Activated T-cell treated with anti-CD3 and anti-CD28 coated beads, Interleukin-2, amount 50 U/mL, for 48 hours (primary cell): ENCODE data around the gene RAPGEF3.
A peak's percentile ranks its signal among the peaks of the same experiment; 100 is the strongest.

Experiments
- DNase-seq, 2 experiments: peaks; one replicate each; pipeline ENCODE4 v3.0.0-alpha.2; 2020

The RAPGEF3 gene

DNA sequence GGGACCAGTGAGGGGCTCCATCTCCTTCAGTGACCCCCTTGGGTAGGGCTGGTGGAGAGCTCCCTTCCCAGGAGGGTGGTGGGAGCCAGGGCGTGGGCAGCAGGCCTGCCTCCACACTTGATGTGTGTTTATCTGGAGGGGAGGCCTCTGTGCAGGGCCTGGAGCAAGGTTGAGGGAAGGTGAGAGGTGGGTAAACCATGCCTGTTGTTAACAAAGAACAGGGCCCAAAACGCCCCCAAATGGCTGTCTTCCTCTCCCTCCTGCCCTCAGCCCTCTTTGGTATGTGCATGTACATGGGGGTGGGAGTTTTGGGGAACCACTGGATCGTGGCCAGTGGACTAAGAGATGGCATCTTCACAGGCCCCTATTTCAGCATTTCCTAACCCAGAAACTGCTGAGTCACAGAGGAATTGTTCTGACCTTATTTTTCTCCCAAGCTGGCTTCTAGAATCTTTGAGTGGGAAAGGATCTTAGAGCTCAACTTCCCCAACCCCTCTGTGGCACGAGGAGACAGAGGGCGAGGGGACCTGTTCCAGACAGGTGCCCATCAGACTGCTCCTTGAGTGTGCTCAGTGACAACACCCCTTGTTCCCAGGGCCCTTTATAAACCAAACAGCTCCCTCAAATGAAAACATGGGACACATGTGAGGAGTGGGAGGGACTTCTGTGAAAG lies 17.9 kb upstream of the RAPGEF3 start:
- DNase-seq, result no peak

DNA sequence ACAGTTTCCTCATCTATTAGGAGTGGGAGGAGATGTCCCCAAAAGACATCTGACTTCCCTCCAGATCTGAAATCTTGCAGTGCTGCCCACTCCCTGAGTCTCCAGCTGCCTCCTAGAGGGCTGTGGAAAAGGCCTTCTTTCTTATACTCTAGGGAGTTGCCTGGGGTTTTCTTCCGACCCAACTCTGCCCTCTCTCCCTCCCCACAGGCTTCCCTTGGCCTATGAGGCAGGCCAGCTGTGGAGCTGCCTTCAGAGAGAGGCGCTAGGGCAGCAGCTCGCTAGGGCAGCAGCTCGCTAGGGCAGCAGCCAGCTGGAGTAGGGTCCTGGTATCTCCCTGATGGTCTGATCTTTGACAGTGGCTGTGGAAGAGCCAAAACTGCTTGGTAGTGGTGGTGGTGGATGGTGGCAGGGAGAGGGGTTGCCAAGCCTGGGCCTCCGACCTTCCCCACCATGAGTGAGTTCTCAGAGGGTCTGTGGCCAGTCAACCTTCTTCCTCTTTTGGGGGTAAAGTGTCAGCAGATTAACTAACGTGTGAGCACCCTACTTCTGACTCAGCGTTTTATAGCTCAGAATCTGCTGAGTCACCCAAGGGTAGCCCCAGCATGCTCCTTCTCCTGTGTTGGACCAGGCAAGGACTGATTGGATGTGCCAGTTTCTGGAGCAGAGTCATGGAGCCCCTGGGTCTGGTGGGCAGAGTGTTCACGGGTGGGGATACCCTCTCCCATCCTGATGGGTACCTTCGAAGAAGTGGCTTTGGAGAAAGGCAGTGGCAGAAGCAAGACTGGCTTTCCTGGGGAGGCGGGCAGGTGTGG lies 16.6 kb upstream of the RAPGEF3 start:
- DNase-seq, result no peak

DNA sequence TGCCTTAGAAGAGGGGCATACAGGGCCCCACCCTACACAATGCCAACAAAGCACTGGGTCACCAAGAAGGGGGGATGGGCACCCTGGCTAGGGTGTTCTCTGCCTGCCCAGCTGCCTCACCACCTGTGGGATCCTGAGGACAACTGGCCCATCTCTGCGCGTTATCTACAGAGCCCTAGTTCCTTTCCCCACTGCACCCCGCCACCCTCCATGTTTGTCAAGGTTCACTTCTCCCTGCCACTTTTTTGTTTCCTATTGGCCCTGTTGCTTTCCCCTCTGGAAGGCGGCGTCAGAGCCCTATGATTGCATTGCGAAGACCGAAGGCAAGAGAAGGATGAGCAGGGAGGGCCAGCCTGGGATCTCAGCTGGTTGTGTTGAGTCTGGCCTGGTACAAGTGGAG lies 16.0 kb upstream of the RAPGEF3 start:
- no peak for DNase-seq

DNA sequence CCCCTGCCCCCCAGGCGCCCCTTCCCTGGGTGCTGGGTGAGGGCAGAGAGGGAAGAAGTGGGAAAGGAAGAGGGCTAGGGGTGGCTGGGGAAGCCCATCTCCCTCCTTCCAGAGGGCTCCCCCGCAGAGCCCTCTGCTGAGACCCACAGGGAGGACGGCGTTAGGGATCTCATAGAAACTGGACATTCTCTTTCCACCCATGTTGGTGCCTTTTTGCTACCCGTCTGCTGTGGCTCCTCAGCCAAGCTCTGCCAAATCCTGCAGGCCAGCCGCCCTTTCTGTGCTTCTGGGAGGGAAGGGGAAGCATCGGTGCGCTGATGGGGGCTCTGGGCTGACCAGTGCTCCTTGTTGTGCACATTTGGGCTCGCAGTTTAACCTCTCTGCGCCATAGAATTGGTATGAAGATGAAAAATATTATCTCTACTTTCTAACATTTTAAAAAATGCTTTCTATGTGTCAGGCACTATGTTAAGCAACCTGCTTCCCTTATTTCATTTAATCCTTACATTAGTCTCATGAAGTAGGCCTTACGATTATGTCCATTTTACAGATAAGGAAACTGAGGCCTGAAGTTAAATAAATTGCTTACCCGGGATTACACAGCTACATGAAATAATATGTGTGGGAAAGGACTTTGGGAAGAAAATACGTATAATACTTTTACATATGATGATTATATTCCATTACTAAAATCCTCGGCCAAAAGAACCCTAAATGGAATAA lies 15.3 kb upstream of the RAPGEF3 start:
- DNase-seq, result no peak

DNA sequence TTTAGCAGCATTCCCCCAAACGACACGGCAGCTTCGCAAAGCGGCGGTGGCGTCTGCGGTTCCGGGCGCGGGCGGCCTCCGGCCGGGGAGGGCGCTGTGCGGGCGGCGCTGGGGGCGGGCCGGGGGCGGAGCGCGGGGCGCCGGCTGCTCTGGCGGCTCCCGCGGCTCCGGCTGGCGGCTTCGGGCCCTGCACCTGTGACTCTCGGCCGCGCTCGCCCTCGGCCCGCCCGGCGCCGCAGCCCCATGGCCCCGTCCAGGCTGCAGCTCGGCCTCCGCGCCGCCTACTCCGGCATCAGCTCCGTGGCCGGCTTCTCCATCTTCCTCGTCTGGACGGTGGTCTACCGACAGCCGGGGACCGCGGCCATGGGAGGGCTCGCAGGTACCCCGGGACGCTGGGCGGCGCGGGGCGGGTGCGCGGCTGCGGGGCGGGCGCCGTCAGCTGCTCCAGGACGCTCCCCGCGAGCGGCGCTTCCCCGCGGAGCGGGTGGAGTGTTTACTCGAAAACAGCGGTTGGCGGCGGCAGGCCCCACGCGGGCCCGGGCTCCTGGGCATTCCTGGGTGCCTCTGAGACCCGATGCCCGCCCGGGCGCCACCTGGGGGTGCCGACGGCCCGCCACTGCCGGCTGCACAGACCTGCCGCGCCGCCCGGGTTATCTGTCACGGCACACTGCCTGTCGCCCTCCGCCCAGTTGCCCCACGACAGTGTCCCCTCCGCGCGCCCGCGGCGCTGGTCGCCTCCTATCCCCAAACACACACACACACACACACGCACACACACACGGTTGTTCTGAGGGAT lies 14.6 kb upstream of the RAPGEF3 start, which contains the start of gene SLC48A1:
SLC48A1 (plus strand) TSS at position 177 of the 796 bp plus-strand sequence; CDS start at position 244, 67 bp downstream.
- peak; percentile 77 to 82 for DNase-seq

DNA sequence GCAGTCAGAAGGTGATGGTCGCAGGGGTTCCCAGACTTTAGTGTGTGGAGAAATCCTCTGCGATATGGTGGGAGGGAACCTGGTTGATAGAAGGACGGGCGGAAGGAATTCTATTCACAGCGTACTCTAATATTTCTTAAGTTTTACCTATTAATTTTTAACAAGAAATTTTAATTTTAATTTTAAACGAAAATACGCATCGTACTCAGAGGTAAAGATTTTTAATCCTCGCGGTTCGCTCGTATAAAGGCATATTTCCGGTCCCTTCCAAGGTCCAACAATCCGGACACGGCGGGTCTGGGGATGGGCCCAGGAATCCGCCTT lies 14.0 kb upstream of the RAPGEF3 start:
- no peak for DNase-seq

DNA sequence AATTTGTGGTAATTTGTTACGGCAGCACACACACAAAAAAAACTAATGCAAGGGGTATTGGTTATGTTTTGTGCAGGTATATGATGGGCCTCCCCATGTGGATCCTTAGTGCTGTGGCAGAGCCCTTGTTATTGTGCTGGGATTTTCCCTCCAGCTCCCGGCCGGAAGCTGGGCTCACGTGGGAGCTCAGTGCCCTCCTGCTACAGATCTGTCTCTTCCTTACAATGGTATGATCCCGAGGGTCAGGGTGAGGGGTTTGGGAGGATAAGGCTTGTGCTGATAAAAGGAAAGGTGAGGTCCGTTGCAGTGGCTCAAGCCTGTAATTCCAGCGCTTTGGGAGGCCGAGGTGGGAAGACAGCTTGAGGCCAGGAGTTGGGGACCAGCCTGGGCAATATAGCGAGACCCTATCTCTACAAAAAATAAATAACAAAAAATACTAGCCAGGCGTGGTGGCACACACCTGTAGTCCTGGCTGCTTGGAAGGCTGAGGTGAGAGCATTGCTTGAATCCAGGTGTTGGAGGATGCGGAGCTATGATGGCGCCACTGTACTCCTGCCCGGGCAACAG lies 13.5 kb upstream of the RAPGEF3 start:
- DNase-seq, result no peak

DNA sequence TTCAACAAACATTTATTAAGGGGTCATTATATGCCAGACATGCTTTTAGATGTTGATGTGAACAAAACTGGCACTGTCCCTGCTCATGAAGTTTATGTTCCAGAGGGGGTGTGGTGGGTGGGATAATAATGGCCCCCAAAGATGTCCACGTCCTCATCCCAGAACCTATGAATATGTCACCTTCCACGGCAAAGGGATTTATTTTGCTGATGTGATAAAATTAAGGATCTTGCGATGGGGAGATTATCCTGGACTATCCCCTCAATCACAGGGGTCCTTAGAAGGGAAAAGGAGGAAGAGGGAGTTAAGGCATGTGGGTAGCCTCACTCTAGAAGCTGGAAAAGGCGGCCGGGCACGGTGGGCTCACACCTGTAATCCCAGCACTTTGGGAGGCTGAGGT lies 12.6 kb upstream of the RAPGEF3 start:
- DNase-seq, result no peak

DNA sequence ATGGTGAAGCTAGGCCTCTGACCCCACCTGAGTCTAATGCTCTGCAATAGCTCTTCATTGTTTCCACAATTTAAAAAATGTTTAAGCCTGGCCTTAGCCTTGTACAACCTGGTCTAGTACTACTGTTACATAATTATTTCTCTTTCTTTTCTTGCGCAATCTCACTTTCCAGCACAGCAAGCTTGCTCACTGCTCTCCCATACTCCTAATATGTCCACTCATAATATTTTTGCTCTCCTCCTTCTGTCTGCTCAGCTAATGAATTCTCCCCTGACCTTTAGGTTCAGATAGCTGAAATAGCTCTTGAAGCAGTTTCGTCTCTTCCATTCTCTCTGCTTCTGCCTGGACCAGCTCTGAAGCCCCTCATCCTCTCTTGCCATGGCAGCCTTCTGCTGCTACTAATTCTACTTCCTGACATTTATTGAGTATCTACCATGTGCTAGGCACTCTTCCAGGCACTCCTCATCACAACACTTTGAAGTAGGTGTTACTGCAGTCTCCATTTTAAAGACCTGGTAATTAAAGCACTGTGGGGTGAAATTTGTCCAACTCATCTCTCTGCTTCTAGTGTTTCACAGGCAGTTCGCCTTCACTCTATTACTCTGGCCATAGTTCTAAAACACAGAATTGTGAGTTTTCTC lies 11.5 kb upstream of the RAPGEF3 start:
- no peak for DNase-seq

DNA sequence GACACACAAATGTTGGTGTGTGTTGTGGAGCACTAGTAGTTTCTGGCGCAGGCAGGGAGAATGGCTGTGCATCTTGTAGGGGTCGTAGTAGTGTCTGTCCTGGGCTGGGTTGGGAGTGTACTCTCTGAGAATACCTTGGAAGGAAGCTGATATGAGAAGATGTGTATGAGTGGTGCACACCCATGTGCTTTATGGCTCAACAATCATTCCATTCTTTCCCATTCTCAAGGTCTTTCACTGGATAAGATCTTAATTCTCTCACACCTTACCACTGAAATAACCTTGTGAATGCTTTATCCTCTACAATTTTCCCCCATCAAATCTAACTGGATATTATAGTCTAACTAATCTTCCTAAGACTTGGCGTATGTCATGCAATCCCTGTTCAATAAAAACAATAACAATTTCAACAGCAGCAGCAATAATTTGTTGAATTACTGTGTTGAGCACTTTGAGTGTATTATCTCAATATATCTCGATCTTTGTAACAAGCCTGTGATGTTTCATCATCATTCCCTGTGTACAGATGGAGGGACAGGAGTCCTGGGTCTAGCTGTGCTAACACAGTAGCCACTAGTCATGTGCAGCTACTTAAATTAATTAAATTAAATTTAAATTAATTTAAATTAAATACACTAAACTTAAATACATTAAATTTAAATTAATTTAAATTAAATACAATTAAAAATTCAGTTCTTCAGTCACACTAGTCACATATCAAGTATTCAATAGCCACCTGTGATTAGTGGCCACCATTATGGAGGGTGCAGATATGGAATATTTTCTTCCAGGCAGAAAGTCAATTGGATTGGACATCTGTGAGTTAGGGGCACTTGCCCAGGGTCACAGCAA lies 10.8 kb upstream of the RAPGEF3 start:
- DNase-seq, result no peak

DNA sequence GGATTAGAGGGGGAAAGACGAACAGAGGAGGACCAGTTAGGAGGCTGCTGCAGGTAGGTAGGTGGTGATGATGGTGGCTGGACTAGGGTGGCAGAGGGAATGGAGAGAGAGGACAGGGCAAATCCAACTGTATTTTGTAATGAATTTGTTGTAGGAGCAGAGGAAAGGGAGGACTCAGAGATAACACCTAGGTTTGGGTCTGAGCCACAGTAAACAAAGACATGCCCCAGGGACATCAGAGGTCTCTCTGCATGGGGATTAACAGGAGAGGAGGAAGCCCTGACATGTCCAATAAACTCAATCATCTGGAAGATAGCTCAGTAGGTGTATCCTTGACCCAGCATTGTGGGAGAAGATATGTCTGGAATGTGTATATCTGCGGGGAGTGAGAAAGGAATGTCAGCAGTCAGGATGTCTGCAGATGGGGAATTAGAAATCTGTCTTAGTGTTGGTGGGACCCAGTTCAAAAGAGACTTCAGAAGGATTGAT lies 9.7 kb upstream of the RAPGEF3 start:
- DNase-seq, result no peak

DNA sequence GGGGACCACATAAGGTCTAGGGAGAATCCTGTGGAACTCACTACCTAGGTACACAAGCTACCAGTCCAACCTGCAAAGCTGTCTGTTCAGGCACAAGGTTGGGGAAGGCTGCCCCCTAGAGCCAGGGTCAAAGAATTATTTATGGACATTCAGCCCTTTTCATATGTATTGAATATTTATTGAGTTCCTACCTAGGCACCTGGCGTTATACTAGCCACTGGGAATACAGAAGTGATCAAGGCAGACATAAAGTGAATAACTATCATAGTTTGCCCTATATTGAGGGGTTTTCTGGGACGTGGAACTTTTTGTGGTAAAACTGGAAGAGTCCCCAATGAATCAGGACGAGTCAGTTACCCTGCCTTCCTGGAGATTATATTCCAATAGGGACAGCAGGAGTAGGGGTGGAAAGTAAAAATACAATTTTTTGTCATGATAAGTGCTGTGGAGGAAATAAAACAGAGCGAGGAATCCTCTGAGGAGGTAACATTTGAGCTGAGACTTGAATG lies 8.6 kb upstream of the RAPGEF3 start:
- DNase-seq, result peak; percentile 79 to 83

DNA sequence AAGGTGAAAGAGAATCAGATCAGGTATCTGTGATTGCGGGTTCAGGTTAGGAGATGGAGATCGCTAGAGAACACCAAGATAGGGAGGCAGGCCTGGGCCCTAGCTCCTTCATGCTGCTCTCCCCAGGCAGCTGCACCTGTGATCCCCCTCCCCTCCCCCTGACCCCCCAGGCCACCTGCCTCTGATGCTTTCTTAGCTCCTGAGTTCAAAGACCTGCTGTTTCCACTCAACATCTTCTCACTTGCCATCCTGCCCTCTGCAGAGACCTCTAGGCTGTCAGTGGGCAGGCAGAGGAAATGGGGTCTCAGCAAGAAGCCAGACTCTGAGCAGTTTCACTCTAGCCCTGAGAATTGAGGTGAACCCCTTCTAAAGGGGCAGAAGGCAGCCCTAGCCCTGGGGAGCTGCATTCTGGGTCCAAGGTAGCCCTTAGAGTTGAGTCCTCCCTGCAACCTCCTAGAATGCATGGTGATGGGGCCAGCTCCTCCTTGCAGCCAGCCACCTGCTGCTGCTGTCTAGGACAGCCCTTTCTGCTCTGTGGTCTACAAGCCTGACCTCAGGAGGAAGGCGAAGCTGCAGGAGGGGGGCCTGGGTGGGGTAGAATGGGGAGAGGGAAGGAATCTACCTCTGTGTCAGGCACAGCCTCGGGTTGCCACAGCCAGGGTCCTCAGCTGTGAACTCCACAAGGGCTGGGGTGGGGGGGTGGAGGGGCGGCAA lies 8.0 kb upstream of the RAPGEF3 start:
- DNase-seq, result no peak

DNA sequence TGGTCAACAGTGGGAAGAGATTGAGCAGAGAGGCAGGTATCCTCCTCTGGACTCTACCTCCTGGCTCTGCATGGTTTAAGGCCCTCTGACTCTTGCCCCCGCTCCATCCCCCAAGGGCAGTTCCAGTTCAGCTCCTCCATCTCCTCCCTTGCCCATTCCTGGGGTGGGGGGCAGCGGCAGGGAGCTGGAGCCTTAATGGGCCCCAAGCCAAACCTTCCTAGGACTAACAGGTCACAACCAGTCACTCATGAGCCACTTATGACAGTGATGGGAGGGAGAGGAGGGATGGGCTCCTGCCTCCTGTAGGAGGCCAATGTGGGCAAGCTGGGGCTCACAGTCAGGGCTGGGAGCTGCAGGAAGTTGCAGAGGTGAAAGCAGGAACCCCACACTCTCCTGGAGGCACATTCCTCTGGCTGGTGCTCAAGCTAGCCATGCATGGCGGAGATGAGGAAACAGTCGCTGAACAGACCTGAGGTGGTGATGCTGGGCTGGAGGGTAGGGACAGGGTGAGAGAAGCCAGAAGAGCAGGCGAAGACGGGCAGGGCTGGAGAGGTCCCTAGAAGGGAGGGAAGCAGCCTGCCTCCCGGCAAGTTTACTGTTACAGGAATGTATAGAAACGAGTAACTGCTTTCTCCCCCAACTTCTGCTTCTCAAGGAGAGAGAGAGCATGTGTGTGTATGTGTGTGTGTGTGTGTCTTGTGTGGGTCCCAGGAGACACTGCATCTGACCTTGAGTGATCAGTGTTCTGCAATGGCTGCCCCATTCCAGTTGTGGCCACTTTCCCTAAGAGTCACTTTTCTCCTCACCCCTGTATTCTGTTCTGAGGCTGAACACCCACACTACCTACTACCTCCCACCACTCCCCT lies 5.0 kb upstream of the RAPGEF3 start:
- no peak for DNase-seq

DNA sequence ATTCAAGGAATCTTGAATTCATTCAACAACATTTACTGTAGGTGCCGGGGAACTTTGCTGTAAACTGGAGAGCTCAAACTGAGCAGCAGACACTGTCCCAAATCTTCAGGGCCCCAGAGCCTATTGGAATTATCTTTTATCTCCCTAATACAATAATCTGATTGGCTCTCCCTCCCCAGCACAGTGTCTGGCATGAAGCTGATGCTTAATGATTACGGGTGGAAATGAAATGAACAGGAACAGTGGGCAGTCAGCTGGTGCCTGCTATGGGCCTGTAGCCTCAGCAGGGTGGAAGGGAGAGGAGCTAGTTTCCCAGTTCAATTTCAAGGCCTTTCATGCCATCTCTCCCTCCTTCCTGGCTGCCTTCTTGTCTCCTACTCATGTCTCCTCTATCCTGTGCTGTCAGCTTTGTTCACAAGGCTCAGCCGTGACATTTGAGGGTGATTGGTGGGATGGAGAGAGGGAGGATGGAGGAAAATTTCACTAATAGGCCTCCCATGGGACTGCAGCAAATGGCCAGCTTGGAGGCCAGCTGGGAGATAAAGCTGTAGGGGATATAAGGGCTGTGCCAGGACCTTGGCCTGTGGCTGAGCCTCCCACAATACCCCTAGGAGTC lies 4.3 kb upstream of the RAPGEF3 start:
- no peak for DNase-seq

DNA sequence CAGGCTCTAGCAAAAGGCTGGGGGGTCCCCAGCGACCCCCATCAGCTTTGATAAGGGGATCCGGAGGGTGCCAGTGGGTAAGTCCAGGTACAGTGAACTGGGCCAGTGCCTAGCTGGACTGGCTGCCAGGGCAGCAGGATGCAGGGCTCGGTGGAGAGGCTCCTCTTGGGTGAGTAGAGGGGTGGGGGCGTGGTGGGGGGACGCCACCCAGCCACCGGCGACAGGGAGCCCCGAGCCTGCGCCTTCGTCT lies 171 bp downstream of the RAPGEF3 start:
- DNase-seq, result no peak

DNA sequence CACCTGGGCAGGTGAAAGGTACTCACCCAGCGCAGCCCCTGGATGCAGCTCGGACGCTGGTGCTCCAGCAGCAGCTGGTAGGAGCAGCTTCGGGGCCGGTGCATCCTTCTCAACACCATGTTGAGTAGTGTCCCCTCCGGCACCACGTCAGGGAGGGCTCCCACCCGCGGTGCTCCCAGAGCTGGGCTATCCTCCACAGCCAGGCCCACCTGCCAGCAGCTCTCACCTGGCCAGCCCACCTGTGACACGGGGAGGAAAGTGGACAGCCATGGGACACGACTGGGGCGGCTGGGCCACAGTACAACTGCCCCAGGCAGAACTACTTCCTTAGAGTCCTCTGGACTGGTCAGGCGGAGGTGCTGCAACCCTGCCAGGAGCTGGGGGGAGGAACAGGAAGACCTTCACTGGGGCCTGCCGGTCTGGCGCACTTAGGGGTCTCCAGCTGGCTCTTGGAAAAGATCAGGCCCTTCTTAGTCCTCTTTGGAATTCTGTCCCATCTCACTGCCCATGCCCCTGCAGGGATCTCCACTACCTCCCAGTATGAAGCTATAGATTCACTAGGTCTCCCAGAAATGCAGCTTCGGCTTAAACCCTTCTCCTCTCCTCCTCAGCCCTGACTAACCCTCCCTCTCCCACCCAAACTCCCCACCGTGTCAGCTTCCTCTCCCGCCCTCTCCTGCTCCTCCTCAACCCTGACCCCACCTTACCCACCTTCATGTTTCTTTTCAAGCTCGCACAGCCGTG lies 668 bp downstream of the RAPGEF3 start:
- DNase-seq, result no peak

DNA sequence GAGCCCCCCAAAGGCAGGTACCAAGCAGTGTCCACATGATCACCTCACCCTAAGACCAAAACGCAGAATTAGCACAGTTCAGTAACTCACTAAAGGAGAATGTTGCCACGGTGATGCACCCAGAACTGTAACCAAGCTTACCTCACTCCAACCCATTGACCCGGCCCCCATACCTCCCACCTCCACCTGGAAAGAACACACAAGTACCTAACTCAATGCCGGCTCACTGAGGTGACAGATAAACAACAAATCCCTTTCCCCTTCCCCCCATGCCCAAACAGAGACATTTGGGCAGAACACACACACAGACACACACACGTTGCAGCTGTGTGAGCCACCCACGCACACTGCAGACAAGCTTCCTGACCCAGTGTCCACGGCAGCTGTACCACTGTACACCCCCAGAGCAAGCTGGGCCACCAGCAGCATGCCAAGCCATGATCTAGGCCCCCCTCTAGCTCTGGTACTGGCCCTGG lies 1.3 kb downstream of the RAPGEF3 start:
- no peak for DNase-seq
